Measurements from ENCODE around the gene POTEI.
"Not testable (repeated sequence)": the region's sequence is repeated elsewhere in the genome, so short reads cannot be mapped to it uniquely, and the experiment has no call there.

Gene POTEI

DNA sequence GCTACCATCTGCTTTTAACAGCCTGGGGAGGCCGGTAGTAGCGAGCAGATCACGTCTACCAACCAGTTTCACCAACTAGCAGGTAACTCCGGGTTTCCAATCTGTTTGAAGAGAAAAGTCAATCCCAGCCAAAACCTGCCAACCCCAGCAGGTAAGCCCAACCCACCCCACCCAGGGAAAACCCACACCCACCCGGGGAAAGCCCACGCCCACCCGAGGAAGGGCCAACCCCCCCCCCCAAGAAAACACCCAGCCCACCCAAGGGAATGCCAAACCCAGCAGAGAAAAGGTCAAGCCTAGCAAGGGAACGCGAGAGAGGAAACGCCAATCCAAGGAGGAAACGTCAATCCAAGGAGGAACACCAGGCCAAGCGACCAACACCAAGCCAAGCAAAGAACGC lies at the start of gene POTEI:
Gene POTEI, minus strand, starts transcription at position 101 of the 400 bp plus-strand sequence. Its CDS starts 93 bp downstream, at position 8.
- DNase-seq = not testable (repeated sequence)

DNA sequence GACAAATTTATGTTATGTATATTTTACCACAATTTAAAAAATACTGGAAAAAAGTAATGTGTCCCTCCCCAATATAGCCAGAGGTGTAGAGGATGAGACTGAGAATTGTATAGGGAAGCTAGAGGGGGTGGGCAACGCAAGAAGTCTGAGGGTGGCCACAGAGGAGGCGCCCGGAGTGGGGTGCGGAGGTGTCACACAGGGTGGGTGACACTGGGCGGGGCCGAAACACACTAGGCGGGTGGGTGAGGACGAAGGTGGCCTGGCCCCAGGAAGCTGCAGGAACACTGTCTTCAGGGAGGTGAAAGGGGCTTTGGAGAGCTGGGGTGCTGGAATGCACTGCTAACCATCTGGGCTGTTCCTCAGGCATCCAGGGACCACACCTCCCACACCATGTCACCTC lies 47.3 kb upstream of the POTEI start:
- not testable (repeated sequence) for DNase-seq

GRCh38 chr2:130554178-130554577 lies 45.0 kb upstream of the POTEI start:
- DNase-seq = not testable (repeated sequence)

DNA sequence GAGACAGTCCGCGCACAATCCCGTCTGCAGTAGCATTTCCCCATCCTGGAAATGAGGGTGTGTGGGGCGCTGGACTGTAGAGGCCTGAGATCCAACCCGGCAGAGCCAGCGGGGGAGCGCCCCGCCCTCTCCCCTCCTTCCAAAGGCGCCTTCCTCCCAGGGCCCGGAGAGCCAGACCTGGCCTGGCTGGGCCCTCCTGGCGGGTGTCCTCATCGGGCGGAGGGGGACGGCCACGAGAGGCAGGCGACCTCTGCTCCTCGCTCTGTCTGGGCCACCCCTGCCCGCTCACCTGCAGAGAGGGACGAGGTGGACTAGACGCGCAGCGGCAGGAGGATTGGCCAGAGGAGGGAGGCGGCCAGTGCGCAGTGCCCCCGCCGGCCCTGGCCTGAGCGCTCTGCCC lies 40.3 kb upstream of the POTEI start:
- DNase-seq = not testable (repeated sequence)

- DNase-seq = not testable (repeated sequence)
These were observed 39.3 kb upstream of the POTEI start for GRCh38 chr2:130548418-130548817.

- not testable (repeated sequence) for DNase-seq
These were observed 35.9 kb upstream of the POTEI start for GRCh38 chr2:130544978-130545377.

- not testable (repeated sequence) for DNase-seq
These were observed 34.8 kb upstream of the POTEI start for GRCh38 chr2:130543785-130544528.

- not testable (repeated sequence) for DNase-seq
These were observed 33.7 kb upstream of the POTEI start for GRCh38 chr2:130542789-130543188.

DNA sequence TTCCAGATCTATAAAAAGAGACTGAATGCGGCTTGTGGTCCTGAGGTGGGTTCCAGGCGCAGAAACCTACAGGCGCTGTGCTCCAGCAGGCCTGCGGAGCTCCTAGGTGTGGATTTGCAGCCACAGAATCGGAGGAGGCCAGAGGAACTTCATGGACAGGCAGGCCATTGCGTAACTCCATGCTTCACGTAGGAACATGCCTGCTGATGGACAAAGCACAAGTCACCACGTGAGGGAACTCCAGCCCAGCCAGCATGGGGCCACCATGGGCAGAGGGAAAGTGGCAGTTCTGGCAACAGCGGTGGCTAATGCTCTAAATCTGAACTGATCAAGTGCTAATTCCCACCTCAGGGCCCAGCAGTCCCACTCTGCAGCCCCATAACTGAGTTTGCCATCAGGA lies 29.1 kb upstream of the POTEI start:
- DNase-seq = not testable (repeated sequence)

- not testable (repeated sequence) for DNase-seq
These were observed 27.5 kb upstream of the POTEI start for GRCh38 chr2:130536654-130537053.

DNA sequence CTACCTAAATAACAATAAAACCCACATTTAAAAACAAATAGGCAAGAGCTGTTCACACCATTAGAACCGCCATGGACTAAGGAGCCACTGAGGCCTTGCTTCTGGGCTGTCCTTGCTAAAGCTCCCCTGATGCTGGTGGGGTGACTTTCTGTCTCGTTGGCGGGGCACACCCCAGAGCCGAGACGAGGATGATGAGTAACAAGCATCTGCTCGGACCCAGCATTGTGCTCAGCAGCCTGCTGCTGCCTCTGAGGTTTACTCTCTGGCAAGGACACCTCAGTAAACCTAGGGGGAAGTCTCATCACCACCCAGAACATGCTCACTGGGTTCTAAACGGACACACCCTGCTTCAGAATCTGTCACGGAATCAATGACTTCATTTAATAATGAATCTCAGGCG lies 22.5 kb upstream of the POTEI start:
- not testable (repeated sequence) for DNase-seq

GRCh38 chr2:130531225-130531624 lies 22.1 kb upstream of the POTEI start:
- not testable (repeated sequence) for DNase-seq

GRCh38 chr2:130530212-130530611 lies 21.1 kb upstream of the POTEI start:
- DNase-seq = not testable (repeated sequence)

GRCh38 chr2:130529545-130529944 lies 20.4 kb upstream of the POTEI start:
- DNase-seq = not testable (repeated sequence)

DNA sequence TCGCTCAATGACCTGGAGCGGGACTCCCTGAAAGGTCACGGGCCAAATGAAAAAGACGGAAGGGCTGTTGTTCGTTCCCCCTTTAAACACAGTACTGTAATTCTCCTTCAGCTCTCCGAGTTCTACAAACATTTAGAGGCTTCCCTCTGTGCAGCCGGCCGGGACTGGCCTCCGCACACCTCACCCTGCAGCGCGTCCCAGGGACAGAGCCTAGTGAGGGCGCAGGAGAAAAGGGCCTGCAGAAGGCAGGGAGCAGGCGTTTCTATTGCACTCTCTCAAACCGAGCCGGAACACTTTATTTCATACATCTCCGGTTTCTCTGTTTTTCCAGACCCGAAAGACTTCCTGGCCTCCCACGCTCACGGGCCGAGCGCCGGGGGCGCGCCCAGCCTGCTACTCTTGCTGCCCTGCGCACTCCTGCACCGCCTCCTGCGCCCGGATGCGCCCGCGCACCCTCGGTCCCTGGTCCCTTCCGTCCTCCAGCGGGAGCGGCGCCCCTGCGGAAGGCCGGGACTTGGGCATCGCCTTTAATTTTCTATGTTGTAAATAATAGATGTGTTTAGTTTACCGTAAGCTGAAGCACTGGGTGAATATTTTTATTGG lies 18.3 kb upstream of the POTEI start:
- DNase-seq = not testable (repeated sequence)

GRCh38 chr2:130522390-130522789 lies 13.3 kb upstream of the POTEI start:
- DNase-seq = not testable (repeated sequence)

DNA sequence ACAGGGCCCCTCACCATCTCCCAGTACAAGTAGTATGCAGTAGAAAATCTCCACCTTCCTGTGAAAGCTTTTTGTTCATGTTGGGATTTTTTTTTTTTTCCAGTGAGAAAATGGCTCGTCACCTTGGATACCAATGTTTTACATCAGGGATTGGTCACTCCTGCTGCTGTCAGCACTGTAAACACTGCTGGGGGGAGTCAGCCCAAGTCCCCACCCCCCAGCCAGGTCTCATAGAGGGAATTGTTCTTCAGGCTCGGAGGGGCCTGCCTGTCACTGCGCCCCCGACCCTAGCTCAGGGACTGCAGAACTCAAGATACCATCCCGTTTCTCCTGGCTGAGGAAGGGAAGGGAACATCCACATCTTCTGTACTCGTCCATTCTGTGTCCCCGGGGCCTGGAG lies 11.9 kb upstream of the POTEI start, which contains the start of gene CFC1B:
Gene CFC1B, plus strand, starts transcription at position 231 of the 400 bp plus-strand sequence. CDS start 263 bp downstream, outside the sequence.
- DNase-seq = not testable (repeated sequence)

GRCh38 chr2:130518516-130519106 lies 9.5 kb upstream of the POTEI start:
- DNase-seq = not testable (repeated sequence)

- not testable (repeated sequence) for DNase-seq
These were observed 2.8 kb upstream of the POTEI start for GRCh38 chr2:130511747-130512451.

DNA sequence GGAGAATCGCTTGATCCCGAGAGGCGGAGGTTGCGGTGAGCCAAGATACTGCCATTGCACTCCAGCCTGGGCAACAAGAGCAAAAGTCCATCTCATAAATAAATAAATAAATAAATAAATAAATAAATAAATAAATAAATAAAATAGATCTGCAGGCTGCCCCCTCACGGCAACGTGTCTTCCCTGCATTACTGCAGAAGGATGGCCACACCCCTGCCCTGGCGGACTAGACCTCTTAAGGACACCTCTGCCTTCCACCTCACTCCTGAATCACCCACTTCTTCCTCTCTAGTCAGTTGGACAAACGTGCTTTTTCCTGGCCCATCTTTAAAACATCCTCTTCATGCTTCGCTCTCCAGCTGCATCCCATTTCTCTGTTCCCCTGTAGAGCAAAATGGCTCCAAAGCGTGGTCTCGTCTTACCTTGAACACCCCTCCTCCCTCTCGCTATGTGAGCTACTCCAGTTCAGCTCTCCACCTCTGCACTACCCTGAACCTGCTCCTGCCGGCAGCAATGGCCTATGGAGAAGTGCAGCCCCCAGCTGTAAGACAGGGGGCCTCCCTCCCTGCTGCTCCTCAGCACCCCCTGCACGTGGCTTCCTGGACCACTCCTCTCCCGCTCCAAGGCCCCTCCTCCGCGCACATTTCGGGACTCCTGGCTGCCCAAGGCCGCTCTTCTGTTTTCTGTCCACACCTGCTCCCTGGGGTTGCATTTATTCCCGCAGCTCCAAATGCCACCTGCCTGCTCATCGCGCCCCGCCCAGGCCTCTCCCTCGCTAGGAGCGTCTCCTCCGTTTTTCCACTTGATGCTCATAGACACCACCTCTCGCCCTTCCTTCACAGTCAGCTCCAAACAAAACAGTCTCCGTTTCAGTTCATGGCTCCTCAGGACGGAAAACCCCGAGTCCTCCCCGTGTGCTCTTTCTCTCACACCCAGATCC lies 1.9 kb upstream of the POTEI start:
- not testable (repeated sequence) for DNase-seq

DNA sequence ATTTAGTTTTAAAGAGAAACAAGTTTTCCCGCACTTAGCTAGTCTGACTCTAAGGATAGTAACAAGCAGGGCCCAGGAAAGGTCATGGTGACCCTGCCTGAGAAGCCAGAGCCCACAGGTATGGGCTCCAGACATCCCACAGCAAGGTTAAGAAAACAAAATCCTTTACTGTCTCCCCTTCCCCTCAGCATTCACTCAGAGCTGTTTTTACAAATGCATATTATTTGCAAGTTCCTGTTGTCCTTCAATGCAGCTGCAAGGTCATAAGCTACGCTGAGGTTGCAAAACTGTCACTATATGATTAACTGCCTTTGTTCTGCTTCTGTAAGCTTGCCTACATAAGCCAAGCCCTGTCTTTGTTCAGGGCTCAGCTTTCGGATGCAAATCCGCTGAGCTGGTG lies 18.1 kb downstream of the POTEI start:
- DNase-seq = not testable (repeated sequence)

- not testable (repeated sequence) for DNase-seq
These were observed 53.7 kb downstream of the POTEI start for GRCh38 chr2:130455413-130455812.

Data from femur (tissue), 1 donor.